Measurements from ENCODE around the gene ANTKMT.

GRCh38 chr16:756428-756827 is 35.5 kb downstream of the ANTKMT start:
- TF ChIP-seq CTCF (IDR thresholded peaks at IDR 0.05; ENCODE audit: insufficient read depth, low read length): no peak
- no peak for TF ChIP-seq REST (IDR thresholded peaks at IDR 0.05; ENCODE audit: insufficient replicate concordance, low read depth)
- TF ChIP-seq POLR2AphosphoS5 (IDR thresholded peaks at IDR 0.05; ENCODE audit: low read depth): no peak
- TF ChIP-seq GABPA (IDR thresholded peaks at IDR 0.05; ENCODE audit: low read depth): no peak

All from HL-60 (cell line).